Adrenal gland (tissue), 12 donors: Measurements from ENCODE around the gene CNN3. TPM values are rescaled to one million over a fixed set of nuclear protein-coding genes. Genes with fewer than 3 reads are reported as not detected.

Source experiments
- DNase-seq, 7 donors: peaks; one replicate each; pipeline ENCODE4 v3.0.0-alpha.2; 2019 to 2020
- H3K27ac ChIP-seq, 5 donors: fragments of 200-600 bp; sonication (generic) in 4 of 5; 1 replicate in 3 of 5; 2 replicates in 2 of 5; pipeline versions ENCODE4 v1.5.1 to v1.8.0; 2016 to 2020; ENCODE audit warnings: mild to moderate bottlenecking in 1 of 5
- H3K27me3 ChIP-seq: fragments of 200-600 bp; 2 replicates; pipeline ENCODE4 v1.8.0; 2021
- H3K36me3 ChIP-seq, 2 donors: fragments of 200-600 bp; replicated peaks in 1 of 2; 1 replicate in 1 of 2; 2 replicates in 1 of 2; pipeline versions ENCODE4 v1.5.1 to v1.8.0; 2018 to 2022
- H3K4me1 ChIP-seq, 2 donors: fragments of 200-600 bp; replicated peaks in 1 of 2; 1 replicate in 1 of 2; 2 replicates in 1 of 2; pipeline versions ENCODE4 v1.5.1 to v1.8.0; 2018 to 2021
- H3K4me3 ChIP-seq, 4 donors: fragments of 200-600 bp; sonication (generic) in 3 of 4; one replicate each; pipeline ENCODE4 v1.5.1; 2016 to 2018
- H3K9me3 ChIP-seq, 3 donors: fragments of 200-600 bp; sonication (generic) in 1 of 3; replicated peaks in 1 of 3; 1 replicate in 2 of 3; 2 replicates in 1 of 3; pipeline versions ENCODE4 v1.5.1 to v1.8.0; 2016 to 2021
- POLR2A ChIP-seq, 2 donors: fragments of 450-650 bp; IDR thresholded peaks; one replicate each; pipeline ENCODE4 v1.6.1; 2017; ENCODE audit warnings: antibody characterized with exemption in 2 of 2, mild to moderate bottlenecking in 2 of 2, moderate library complexity in 1 of 2
- WGBS, 4 donors: extraction: QIAGEN DNeasy Blood & Tissue Kit in 2 of 4; methylation state at CpG; one replicate each; pipeline versions ENCODE4 v1.1.5 to v1.1.7; 2013 to 2017; 5-methylcytosine and 5-hydroxymethylcytosine counted together
- intact Hi-C, 2 donors: fragments of 100-400 bp; cut with DNase I; formaldehyde crosslinking; loops; one replicate each; pipeline versions ENCODE4 v1.14.1 to v1.15.0; 2022 to 2023
- polyA plus RNA-seq, 3 donors: library from polyadenylated mRNA; stranded (reverse); fragments of 200-250 nt in 2 of 3; fragments of 350-450 nt in 1 of 3; fragmentation: Illumina TruSeq in 1 of 3; extraction: RNeasy Lipid Tissue Mini Kit (QIAGEN cat#74804) in 1 of 3; gene quantifications; one replicate each; pipeline ENCODE4 v1.2.3, GENCODE V29; 2013 to 2014
- total RNA-seq, 9 donors: library from RNA; depleted of rRNA in 4 of 9; stranded (reverse); fragments of >200 nt in 4 of 9; fragments of 120-200 nt in 1 of 9; fragmentation: NEBNext Ultra II Directional in 1 of 9; extraction: Animal tissue kit (Norgen Biotek cat#: 25700) in 1 of 9; gene quantifications; one replicate each; pipeline versions ENCODE4 v1.1.0 to v1.2.4, GENCODE V29; 2013 to 2023
- TF ChIP-seq, protein P1 (sequence below), 6 experiments: fragments of 450-650 bp in 4 of 6; fragments of 200-600 bp in 2 of 6; sonication (generic) in 1 of 6; IDR thresholded peaks; 1 replicate in 5 of 6; 2 replicates in 1 of 6; pipeline versions ENCODE4 v1.5.1 to v1.8.0; 2016 to 2021; ENCODE audit warnings: antibody characterized with exemption in 6 of 6, mild to moderate bottlenecking in 2 of 6, moderate library complexity in 1 of 6
- donor health status: healthy with polysubstance abuse.
- donor health status: Bipolar disorder and iron deficiency.
- donor health status: DM: yes; HTN: yes; CAD: no.
- donor health status: DM: no; HTN: no; CAD: no.
- donor health status: DM: no; HTN: no; CAD: no.
- donor health status: DM: yes; HTN: yes; CAD: no.

Gene CNN3
- total and polyA plus RNA-seq, 12 donors = 97.3 to 766 (median 412) TPM

DNA sequence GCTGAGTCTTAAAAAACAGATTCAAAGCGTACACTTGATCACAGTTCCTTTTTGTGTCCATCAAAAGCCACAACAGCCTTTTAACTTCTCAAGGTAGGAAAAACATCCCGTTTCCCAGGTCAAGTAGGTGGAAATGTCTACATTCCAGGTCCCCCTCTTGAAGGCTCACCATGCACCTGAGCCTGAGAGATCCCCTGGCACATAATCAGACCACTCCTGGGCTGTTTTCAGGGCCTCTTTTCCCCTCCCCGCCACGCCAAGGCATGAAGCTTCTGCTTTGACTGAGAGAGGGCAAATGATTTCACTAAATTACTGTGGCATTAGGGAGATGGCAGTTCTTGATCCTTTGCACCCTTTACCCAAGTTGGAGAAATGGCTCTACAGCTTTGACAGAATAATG is 21.7 kb downstream of the CNN3 start:
- no peak for DNase-seq
- H3K36me3 ChIP-seq = peaks cover 0 to 43% of the 10 kb centered on the region in 2 donors
- peak overlapping the region in 1 of 5 donors; percentile 28 for H3K27ac ChIP-seq
- no peak overlapping the region for H3K4me3 ChIP-seq
- intact Hi-C loops = no loop called here
- WGBS, 4 donors = 80 to 96% (median 92%) methylated on average over 4 of the region's 4 CpGs
- peaks cover 40 to 66% of the 10 kb centered on the region in 2 donors for H3K4me1 ChIP-seq
- no peaks in the 10 kb centered on the region for H3K9me3 ChIP-seq
- TF ChIP-seq, protein P1, sequence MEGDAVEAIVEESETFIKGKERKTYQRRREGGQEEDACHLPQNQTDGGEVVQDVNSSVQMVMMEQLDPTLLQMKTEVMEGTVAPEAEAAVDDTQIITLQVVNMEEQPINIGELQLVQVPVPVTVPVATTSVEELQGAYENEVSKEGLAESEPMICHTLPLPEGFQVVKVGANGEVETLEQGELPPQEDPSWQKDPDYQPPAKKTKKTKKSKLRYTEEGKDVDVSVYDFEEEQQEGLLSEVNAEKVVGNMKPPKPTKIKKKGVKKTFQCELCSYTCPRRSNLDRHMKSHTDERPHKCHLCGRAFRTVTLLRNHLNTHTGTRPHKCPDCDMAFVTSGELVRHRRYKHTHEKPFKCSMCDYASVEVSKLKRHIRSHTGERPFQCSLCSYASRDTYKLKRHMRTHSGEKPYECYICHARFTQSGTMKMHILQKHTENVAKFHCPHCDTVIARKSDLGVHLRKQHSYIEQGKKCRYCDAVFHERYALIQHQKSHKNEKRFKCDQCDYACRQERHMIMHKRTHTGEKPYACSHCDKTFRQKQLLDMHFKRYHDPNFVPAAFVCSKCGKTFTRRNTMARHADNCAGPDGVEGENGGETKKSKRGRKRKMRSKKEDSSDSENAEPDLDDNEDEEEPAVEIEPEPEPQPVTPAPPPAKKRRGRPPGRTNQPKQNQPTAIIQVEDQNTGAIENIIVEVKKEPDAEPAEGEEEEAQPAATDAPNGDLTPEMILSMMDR (IDR thresholded peaks at IDR 0.05) = no peak
- TF ChIP-seq POLR2A (IDR thresholded peaks at IDR 0.05) = no peak
- no peaks in the 10 kb centered on the region for H3K27me3 ChIP-seq

DNA sequence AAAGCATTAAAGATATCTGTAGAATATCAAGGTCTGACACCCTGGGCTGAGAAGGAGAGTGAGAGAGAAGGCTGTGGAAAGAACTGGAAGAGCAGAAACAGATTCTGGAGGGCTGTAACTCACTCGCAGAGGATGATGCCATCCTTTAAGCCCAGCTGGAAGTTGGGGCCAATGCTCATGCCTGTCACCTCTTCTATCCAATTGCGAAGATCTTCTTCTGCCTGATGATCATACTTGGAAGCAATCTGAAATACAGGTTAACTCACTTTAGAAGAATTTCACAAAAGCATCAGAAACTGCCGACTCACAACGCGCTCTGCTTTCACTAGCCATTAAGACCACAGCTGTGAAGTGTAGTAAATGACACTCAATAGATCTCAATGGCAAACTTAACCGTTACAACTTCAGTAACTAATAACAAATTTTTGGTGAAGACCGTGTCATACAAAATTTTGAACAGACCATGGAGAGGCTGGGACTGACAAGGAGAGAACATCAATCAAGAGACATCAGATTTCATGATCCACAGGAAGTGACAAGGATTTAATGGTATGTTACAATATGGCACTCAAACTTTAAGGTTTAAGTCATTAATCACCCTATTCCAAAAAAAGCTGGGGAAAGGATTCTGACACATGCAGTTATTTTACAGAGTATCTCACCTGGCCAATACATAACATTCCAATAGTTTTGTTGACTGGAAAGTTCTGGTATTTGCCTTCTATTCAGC is 23.5 kb downstream of the CNN3 start:
- Histone ChIP-seq H3K4me1 (peaks cover 31 to 64% of the 10 kb centered on the region in 2 donors), H3K9me3 (no peaks in the 10 kb centered on the region), H3K27ac (peak overlapping the region in 1 of 5 donors; percentile 37), H3K27me3 (no peaks in the 10 kb centered on the region), H3K36me3 (peaks cover 0 to 53% of the 10 kb centered on the region in 2 donors), H3K4me3 (no peak overlapping the region)
- no peak for DNase-seq
- intact Hi-C loops = no loop called here
- TF ChIP-seq POLR2A (IDR thresholded peaks at IDR 0.05) = no peak
- TF ChIP-seq, protein P1 (IDR thresholded peaks at IDR 0.05) = no peak
- 86 to 90% (median 89%) methylated on average over 7 of the region's 7 CpGs for WGBS, 4 donors

DNA sequence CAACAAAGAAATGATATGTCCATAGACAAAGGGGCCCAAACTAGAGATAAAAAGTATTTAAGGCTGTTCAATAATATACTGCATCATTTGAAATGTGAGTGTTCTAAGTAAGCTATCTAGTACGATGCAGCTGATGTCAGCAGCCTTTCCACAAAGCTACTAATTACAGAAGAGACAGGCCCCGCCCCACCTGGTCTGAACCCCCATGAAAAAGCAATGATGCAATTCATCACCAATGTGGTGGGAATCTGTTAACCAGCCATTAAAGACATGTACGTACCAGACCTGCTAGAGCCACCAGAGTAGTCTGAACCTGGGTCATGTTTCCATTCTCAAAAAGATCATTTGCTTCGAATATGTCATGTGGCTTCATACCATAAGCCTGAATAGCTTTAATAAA is 25.1 kb downstream of the CNN3 start:
- no peaks in the 10 kb centered on the region for H3K27me3 ChIP-seq
- H3K9me3 ChIP-seq = no peaks in the 10 kb centered on the region
- whole genome bisulfite sequencing, 4 donors = 76 to 85% (median 80%) methylated on average over 4 of the region's 4 CpGs
- intact Hi-C loops = no loop called here
- peaks cover 0 to 69% of the 10 kb centered on the region in 2 donors for H3K36me3 ChIP-seq
- DNase-seq = no peak
- H3K4me1 ChIP-seq = peaks cover 26 to 51% of the 10 kb centered on the region in 2 donors
- no peak for TF ChIP-seq POLR2A (IDR thresholded peaks at IDR 0.05)
- TF ChIP-seq, protein P1 (IDR thresholded peaks at IDR 0.05) = no peak
- no peak overlapping the region for H3K4me3 ChIP-seq
- no peak overlapping the region for H3K27ac ChIP-seq

DNA sequence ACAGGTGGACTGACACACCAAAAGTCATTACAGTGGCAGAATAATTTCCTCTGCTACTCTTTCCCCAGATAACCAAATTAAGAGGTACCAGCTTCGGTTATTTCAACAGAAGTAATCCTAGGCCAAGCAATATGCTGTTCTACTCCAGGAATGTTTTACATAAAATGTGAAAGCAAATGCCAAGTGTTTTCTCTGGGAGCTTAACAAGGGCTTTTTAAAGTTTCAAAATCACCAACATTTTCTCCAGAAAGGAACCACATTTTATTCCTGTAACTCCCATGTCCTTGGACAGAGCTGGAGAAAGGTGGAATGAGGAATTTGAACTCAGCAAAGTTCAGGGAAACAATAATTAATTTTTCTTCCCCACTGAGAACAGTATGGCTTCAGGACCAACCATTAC is 27.2 kb downstream of the CNN3 start:
- no peak overlapping the region for H3K4me3 ChIP-seq
- WGBS, 4 donors = 38 to 55% (median 48%) methylated on average over 1 of the region's 1 CpG
- TF ChIP-seq POLR2A (IDR thresholded peaks at IDR 0.05) = no peak
- TF ChIP-seq, protein P1 (IDR thresholded peaks at IDR 0.05) = no peak
- peaks cover 16 to 34% of the 10 kb centered on the region in 2 donors for H3K4me1 ChIP-seq
- H3K9me3 ChIP-seq = no peaks in the 10 kb centered on the region
- intact Hi-C loops = no loop called here
- H3K36me3 ChIP-seq = peaks cover 0 to 84% of the 10 kb centered on the region in 2 donors
- no peak for DNase-seq
- H3K27me3 ChIP-seq = no peaks in the 10 kb centered on the region
- H3K27ac ChIP-seq = peak overlapping the region in 3 of 5 donors; percentile 2 to 27 (median 20)
